Activated T-cell treated with anti-CD3 and anti-CD28 coated beads for 1 hour (primary cell): ENCODE measurements around the gene BTBD9.

ENCODE experiments used
- DNase-seq: peaks from one replicate; pipeline ENCODE4 v3.0.0-alpha.2; 2020; ENCODE audit warnings: low read depth

The BTBD9 gene

GRCh38 chr6:38161754-38162492 lies 477.8 kb downstream of the BTBD9 start:
- DNase-seq = no peak

- DNase-seq = no peak
Observed at GRCh38 chr6:38161331-38161730, 478.4 kb downstream of the BTBD9 start.

- DNase-seq = no peak
Observed at GRCh38 chr6:38160831-38161230, 478.9 kb downstream of the BTBD9 start.

- no peak for DNase-seq
Observed at GRCh38 chr6:38159596-38159995, 480.1 kb downstream of the BTBD9 start.

GRCh38 chr6:38158762-38159350 lies 480.9 kb downstream of the BTBD9 start:
- no peak for DNase-seq

- no peak for DNase-seq
Observed at GRCh38 chr6:38157905-38158304, 481.8 kb downstream of the BTBD9 start.

- DNase-seq = no peak
Observed at GRCh38 chr6:38156818-38157565, 482.7 kb downstream of the BTBD9 start.

GRCh38 chr6:38155621-38156204 lies 484.0 kb downstream of the BTBD9 start:
- no peak for DNase-seq

GRCh38 chr6:38155144-38155543 lies 484.6 kb downstream of the BTBD9 start:
- DNase-seq = no peak

GRCh38 chr6:38154731-38155130 lies 485.0 kb downstream of the BTBD9 start:
- DNase-seq = no peak

GRCh38 chr6:38153798-38154345 lies 485.9 kb downstream of the BTBD9 start:
- DNase-seq = no peak

GRCh38 chr6:38153076-38153797 lies 486.5 kb downstream of the BTBD9 start:
- no peak for DNase-seq

- DNase-seq = no peak
Observed at GRCh38 chr6:38152620-38153019, 487.1 kb downstream of the BTBD9 start.

GRCh38 chr6:38151580-38152500 lies 487.9 kb downstream of the BTBD9 start:
- DNase-seq = no peak

GRCh38 chr6:38150681-38151296 lies 488.9 kb downstream of the BTBD9 start:
- DNase-seq = no peak

- DNase-seq = no peak
Observed at GRCh38 chr6:38150021-38150420, 489.7 kb downstream of the BTBD9 start.

GRCh38 chr6:38149531-38149930 lies 490.2 kb downstream of the BTBD9 start:
- no peak for DNase-seq

- no peak for DNase-seq
Observed at GRCh38 chr6:38148606-38149005, 491.1 kb downstream of the BTBD9 start.

GRCh38 chr6:38146734-38147027 lies 493.0 kb downstream of the BTBD9 start:
- DNase-seq = no peak

GRCh38 chr6:38146021-38146733 lies 493.6 kb downstream of the BTBD9 start:
- no peak for DNase-seq
